ENCODE results near the gene CMTM7.
"Not testable (repeated sequence)": the region's sequence is repeated elsewhere in the genome, so short reads cannot be mapped to it uniquely, and the experiment has no call there.

CMTM7 gene

DNA sequence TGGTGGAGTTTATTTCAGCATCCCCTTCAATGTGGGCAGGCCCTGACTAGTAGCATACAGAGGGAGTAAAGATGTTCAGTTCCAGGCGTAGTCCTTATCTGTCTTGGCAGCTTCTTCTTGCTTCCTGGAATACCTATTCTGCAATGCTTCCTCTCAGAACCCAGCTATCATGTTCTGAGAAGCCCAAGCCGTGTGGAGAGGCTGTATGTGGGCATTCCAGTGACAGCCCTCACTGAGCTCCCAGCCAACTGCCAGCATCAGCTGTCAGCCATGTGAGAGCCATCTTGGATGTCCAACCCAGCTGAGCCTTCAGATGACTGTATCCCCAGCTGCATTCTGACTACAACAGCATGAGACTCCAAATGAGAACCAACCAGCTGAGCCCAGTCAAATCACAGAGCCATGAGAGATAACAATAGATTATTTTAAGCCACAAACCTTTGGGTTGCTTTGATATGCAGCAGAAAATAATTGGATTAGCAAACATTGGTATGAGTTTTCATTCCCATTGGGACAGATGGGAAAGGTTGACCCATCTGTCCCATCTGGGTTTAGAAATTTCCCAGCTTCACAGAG is 8.4 kb upstream of the CMTM7 start:
- no peak for DNase-seq (ENCODE audit: low read depth)

DNA sequence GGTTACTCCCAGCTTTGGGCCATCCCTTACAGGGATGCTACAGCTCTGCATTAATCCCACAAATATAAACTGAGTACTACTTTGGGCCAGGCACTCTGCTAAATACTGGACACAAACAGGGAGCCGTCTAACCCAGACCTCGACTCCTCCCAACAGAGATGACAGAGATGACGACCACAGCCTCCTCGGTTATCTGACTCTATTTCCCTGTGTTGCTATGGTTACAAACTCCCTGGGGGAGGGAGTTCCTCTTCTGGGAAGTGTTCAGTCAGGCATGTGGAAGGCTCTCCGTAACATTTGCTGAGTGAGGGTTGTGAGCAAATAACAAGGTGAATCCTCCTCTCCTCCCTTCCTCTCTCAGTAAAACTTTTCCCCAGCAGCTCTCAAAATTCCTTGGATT is 6.7 kb upstream of the CMTM7 start:
- DNase-seq (ENCODE audit: low read depth) = no peak

DNA sequence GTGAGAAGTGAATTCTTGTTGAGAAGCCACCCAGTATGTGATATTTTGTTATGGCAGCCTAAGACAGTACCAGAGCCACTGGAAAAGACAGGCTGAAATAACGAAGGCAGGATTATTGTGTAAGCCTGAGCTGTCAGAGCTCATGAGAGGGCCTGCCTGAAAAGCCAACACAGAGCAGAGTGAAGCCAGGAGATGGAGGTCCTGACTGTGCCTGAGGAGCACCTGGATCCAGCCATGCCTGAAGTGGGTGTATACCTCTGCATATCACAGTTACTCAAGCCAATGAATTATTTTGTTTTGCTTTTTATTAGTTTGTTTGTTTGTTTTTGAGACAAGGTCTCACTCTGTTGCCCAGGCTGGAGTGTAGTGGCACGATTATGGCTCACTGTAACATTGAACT is 4.1 kb upstream of the CMTM7 start:
- DNase-seq (ENCODE audit: low read depth) = no peak

DNA sequence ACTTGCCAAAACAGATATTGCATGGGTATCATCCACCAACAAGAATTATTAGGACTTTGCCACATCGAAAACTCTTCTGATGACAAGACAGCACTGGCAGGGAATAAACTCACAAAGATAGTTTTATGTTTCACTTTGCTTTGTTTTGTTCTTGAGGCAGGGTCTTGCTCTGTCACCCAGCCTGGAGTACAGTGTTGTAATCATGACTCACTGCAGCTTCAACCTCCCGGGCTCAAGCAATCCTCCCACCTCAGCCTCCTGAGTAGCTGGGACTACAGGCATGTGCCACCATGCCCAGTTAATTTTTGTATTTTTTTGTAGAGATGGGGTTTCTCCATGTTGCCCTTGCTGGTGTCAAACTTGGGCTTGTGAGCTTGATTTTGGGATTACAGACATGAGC is 2.1 kb upstream of the CMTM7 start:
- not testable (repeated sequence) for DNase-seq (ENCODE audit: low read depth)

DNA sequence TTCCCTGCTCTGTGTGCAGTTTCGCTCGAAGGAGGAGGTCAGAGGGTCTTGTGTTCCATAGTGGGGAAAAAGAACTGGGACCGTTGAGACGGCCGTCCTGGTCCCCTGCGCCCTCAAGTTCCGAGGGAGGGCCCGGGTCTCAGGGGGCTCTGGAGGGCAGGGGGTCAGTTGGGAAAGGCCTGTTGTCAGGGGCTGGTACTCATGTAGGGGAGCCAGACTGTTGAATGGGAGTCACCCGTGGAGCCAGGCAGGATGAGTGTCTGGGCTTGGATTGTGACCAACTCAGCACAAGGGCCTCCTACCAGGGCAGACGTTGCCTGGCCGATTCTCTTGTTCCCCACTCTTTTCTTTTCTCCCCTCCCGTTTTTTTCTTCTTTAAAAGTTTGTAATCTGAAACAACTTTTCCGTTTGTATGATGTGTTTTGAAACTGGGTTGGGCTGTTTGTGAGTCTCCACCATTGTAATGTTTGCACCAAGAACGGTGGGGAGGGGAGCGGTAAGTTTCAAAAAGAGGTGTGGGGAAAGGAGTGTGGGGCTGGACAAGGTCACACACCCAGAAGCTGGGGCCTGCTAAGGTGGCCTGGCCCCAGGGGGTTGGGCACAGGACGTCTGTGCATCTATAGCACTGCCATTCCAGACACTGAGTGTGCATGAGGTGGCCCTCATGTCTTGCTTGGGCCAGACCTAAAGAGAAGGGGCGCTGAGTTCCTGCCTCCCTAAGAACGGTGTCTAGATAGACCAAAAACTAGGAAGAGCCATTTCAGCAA is 1.1 kb downstream of the CMTM7 start:
- DNase-seq (ENCODE audit: low read depth) = no peak

DNA sequence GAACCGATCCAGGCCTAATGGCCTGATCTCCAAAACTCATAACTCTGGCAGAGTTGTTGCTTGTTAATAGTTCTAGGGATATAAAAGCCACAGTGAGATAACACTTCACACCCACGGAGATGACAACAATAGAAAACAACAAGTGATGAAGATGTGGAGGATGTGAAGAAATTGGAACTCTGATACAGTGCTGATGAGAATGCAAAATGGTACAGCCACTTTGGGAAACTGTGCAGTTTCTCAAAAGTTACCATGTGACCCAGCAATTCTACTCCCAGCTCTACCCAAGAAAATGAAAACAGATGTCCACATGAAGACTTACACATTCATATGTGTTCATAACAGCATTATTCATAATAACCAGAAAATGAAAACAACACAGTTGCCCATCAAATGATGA is 3.8 kb downstream of the CMTM7 start:
- no peak for DNase-seq (ENCODE audit: low read depth)

DNA sequence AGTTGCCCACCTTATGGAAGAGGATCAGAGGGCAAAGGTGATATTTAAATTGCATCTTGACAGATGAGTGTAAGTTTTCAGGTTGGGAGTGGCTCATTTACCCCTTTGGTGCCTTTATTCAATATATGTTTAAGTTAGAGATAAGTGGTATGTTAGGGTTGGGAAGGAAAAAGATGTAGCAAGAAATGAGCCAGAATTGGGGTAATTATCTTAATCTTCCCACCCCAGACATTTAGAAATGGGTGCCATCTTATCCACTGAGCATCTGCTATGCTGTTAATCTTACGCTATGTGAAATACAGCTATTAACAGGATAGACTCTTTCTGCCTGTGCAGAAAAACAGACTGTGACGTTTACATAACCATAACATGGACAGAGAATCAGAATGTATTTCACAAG is 6.3 kb downstream of the CMTM7 start:
- DNase-seq (ENCODE audit: low read depth) = no peak

DNA sequence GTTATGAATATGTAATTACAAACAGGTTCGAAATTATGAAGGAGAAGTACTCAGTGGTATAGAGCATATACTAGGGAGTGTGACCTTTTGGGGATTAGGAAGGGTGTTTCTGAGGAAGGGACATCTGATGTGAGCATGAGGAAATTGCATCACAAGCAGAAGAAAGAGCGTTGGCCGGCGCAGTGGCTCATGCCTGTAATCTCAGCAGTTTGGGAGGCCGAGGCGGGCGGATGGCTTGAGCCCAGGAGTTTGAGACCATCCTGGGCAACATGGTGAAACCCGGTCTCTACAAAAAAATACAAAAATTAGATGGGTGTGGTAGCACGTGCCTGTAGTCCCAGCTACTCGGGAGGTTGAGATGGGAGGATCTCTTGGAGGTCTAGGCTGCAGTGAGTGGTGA is 6.9 kb downstream of the CMTM7 start:
- DNase-seq (ENCODE audit: low read depth) = no peak

DNA sequence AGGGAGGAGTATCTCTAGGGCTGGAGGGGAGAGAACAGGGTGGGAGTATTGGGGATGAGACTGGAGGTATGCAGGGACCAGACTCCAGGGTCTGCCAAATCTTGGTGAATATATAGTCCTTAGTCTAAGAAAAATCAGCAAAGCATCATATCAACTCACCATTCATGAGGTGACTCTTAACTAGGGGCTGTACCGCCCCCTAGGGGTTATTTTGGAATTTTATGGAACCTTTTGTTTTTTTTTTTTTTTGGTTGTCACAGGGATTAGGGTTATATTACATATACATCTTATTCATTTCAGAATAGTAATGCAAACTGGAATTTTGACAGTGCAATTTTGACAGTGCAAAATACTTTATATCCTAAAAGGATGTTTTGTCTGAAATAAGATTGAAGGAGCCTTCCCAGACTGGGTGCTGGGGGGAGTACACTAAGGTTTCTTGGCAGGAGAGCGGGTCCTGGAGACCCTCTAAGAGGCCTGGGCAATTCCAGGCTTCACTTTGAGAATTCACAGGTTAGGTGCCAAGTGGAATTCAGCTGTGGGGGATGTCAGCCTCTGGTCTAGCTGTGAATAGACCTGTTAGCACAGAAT is 7.5 kb downstream of the CMTM7 start:
- no peak for DNase-seq (ENCODE audit: low read depth)

DNA sequence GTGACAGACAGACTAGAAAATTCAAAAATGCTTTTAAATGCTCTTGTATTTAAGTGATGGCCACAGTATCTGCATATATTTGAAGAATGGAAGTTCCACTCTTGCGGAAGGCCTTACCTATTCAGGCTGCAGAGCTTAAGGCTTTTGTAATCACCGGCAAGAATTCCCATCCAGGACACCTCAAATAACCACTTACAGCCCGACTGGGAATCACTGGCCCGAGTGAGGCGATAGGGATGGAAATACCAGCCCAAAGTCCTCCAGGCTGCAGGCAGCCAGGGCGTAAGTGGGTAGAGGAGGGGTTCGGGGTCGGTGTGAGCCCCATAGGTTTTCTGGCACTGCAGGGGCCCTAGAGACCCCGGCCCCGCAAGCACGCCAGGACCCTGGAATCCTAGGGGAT is 9.5 kb downstream of the CMTM7 start:
- no peak for DNase-seq (ENCODE audit: low read depth)

DNA sequence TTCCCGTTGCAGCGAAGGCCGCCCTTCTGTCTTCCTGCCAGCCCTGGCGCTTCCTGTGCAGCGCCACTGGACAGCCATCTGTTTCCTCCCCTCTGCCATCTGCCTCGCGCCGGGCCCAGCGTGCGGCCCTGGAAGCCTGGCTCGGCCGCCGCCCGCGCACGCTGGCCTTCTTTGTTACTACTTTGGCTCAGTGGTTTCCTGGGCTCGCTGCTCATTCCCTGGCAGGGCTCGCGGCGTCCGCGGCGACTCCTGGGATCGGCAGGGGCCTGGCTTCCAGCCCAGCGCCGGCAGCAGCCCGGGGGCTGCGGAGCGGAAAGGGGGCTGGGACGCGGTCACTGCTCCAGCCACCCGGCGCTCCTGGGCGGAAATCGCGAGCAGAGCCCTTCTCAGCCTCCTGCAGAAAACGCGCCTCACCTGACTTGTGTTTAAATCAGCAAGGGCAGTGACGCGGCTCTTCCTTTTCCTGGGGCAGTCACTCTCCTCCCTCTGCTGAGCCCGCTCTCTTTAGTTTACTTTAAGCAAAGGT is 10.0 kb downstream of the CMTM7 start:
- DNase-seq (ENCODE audit: low read depth) = no peak

DNA sequence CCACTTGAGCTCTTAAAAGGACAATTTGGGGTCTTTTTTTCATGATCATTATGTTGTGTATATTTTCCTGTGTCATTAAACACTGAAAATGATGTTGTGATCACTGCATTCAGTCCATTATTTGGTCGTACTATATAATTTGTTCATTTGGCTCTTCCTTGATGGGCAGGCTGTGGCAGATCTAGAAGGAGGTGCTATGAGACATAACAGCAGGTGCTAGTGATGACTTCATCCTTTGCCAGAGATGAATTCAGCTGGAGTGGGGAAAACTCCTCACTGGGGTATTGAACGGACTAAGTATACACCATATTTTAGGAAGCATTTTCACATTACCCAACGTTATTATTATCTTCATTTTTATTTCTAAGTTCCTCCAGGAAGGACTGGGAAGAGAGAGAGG is 12.0 kb downstream of the CMTM7 start:
- DNase-seq (ENCODE audit: low read depth) = no peak

DNA sequence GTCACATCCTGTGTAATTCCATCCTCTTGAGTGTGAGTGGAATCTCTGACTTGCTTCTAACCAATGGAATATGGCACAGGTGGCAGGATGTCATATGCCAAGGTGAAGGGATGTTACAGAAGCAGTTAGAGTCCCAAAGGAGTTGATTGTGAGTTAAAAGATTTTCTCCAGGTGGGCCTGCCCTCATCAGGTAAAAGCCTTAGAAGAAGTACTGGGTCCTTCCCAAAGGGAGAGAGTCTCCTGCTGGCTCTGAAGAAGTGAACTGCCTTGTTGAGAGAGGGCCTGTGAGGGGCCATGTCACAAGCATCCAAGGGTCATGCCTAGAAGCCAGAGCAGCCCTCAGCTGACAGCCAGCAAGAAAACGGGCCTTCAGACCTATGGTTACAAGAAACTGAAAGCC is 13.1 kb downstream of the CMTM7 start:
- no peak for DNase-seq (ENCODE audit: low read depth)

DNA sequence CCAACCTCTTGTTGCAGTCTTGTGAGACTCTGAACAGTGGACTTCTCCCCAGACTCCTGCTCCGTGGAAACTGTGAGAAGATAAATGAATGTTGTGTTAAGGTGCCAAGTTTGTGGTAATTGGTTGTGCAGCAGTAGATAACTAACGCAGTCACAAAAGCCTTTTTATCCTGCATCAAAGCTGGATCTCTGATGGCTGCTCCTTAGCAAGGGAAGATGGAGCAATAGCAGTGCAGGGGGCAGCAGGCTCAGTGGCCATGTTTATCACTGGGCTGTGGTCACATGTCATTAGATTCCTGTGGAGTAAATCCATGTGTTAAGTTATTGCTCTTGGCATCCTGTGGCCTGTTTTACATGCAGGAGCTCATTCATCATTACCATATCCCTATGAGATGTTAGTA is 13.5 kb downstream of the CMTM7 start:
- DNase-seq (ENCODE audit: low read depth) = no peak

DNA sequence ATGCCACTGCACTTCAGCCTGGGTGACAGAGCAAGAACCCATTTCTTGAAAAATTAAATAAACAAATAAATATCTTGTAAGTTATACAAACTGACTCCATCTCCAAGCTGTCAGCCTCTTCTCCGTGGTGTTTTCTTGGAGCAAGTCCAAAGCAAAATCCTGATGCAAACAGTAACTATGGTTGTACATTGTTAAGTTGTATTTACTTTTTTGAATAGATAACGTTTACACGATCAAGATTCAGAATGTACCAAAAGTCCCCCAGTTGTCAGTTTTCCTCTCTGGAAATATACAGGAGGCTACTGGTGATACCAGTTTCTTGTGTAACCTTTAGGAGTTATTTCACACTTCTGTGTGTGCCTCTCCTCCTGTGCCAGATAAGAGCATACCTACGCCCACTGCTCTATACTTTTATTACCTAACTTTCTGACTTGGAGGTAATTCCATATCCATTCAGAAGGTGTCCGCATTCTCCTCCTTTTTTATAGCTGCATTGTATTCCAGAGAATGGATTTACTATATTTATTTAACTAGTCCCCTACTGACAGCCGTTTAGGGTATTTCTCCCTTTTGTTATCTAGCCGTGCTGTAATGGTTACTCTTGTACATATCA is 14.2 kb downstream of the CMTM7 start:
- no peak for DNase-seq (ENCODE audit: low read depth)

DNA sequence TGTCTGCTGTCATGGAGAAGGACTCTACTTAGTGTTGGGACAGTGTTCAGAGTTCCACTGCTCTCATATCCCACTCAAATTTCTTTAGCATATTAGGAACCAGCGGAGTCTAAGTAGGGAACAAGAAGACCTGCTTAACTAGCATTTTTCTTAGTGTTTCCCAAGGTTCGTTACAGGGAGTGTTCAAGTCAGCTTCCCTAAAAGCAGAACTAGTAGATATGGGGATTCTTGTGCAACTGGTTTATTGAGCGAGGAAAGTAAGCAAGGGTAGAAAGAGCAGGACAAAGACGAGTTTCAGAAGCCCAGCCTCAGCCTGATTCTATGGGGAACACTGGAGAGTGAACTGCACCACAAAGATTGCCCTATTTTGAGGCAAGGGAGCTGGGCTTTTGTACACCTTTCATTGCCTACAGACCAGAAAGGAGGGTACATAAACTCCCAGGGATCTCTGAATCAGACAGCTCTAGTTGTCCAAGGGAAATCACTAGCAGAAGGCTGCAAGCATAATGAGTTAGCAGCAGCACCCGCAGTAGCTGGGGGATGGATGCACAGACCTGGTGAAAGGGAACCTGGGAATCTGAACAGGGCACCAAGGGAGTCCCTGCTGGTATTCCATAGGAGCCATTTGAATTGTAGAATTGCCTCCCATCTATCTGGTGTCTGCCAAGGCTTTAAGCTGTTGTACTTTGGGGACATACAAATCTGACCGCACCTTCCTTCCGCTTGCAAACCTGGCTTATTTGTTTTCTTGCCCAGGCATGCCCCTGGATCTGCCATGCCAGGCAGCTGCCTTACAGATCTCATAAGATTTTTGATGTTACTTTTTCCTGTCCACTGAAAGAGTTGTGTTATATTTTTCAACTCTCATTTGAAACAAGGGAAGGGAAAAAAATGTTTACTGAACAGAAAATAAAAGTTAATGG is 15.1 kb downstream of the CMTM7 start:
- DNase-seq (ENCODE audit: low read depth) = no peak

DNA sequence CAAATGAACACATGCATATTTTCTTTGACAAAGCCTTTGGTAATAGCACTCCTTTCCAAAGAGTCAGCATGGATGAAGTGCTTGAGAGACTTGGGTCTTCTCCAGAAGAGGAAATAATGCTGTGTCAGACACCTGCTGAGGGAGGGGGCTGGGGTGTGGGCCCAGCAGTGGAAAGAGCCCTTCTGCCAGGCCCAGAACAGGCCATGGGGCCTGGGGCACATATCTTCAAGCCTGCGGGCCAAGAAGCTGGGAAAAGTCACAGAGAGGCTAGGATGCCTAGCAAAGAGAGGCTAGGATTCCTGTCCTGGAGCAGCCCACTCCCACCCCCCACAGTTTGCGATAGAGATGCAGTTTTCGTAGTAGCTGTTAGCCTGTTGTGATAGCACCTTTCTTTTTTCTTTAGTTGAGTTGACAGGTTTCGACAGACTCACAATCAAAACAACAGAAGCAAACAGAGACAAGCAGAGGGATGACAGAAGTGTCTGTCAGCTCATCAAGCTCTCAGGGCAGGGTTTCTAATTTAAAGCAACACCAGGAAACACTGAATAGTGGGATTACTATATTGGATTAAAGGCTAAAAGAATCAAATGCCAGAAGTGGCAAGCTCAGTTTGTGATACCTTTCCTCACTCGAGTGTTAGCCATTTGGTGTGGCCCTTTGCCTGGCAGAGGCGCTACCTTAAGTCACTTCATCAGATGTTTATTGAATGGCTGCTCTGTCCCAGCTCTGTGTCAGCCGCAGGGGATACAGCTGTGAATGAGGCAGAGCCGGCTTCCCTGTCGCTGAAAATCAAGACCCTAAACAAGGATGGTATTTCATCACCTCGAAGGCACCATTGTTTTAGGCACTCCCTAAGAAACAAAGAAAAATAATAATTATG is 19.0 kb downstream of the CMTM7 start:
- DNase-seq (ENCODE audit: low read depth) = no peak

DNA sequence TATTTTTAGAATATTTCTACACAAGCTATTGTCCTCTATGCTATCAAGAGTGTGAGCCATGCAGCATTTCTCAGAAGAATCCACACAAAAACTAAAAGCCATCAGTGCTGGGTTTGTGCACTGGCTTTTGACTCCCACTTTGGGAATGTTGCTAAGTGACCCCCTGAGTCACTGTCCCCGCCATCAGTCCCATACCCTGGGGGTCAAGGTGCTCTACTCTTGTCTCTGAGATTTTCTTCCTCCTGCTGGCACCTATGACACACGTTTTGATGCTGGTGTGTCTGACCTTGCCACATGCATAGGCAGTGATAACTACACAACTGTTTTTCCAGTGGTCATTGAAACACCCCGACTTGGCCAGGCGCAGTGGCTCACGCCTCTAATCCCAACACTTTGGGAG is 19.8 kb downstream of the CMTM7 start:
- no peak for DNase-seq (ENCODE audit: low read depth)

DNA sequence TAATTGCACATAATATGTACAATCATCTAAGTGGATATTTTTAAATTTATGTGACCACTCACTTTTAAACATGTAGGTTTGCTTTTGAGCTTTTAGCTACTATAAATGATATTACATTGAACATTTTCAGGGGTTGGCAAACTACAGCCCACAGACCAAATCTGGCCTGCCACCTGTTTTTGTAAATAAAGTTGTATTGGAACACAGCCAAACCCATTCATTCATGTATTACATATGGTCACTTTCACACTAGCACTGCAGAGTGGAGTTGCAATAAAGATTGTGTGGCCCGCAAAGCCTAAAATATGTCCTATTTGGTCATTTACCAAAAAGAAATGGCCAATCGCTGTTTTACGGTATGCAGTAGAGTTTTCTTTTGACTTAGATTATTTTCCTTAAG is 21.2 kb downstream of the CMTM7 start:
- DNase-seq (ENCODE audit: low read depth) = no peak

DNA sequence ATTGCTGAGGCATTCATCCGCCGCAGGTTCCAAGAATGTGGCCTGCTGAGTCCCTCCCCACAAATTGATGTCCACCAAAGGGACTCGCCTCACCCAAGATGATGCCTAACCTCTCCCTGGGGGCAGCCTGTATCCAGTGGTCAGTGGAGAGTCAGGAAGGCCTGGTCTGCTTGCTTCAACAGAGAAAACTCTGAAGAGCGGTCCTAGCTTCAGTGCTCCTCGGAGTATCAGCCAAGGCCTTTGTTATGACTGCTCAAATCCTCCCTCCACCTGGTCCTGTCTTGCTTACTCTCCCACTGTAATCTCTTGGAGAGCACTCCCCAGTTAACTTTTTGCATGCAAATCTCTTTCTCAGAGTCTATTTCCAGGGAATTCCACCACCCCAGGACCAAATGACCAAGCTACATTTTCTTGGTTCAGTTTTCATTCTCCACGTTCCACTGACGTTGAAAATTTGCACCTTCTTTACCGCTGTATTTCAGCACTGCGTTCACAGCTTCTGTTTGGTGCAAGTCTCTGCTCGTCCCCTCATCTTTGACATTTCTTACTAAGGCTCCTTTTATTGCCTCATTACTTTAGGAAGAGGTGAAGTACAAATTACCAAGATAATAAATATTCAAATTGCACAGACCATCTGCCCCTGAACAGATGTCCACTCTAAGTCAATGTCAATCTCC is 22.3 kb downstream of the CMTM7 start:
- DNase-seq (ENCODE audit: low read depth) = no peak

Measured in stimulated activated CD8-positive, alpha-beta memory T cell treated with anti-CD3 and anti-CD28 coated beads, Interleukin-15, amount 100 ng/mL, for 24 hours (primary cell).